Dermis blood vessel endothelial cell (primary cell): ENCODE data around the gene ANKRD13D. TPM values are rescaled to one million over a fixed set of nuclear protein-coding genes. Genes with fewer than 3 reads are reported as not detected.
A peak's percentile ranks its signal among the peaks of the same experiment; 100 is the strongest.

Experiments
- DNase-seq: peaks from one replicate; pipeline ENCODE4 v3.0.0; 2010
- total RNA-seq: library from RNA; depleted of rRNA; stranded (reverse); fragments of >200 nt; gene quantifications from 2 replicates; pipeline ENCODE4 v1.2.3, GENCODE V29; 2014

Gene ANKRD13D
- total RNA-seq, 1 donor from 2014 or later = 32.3 TPM

GRCh38 chr11:67261946-67262681 lies 27.0 kb upstream of the ANKRD13D start:
- DNase-seq = no peak

DNA sequence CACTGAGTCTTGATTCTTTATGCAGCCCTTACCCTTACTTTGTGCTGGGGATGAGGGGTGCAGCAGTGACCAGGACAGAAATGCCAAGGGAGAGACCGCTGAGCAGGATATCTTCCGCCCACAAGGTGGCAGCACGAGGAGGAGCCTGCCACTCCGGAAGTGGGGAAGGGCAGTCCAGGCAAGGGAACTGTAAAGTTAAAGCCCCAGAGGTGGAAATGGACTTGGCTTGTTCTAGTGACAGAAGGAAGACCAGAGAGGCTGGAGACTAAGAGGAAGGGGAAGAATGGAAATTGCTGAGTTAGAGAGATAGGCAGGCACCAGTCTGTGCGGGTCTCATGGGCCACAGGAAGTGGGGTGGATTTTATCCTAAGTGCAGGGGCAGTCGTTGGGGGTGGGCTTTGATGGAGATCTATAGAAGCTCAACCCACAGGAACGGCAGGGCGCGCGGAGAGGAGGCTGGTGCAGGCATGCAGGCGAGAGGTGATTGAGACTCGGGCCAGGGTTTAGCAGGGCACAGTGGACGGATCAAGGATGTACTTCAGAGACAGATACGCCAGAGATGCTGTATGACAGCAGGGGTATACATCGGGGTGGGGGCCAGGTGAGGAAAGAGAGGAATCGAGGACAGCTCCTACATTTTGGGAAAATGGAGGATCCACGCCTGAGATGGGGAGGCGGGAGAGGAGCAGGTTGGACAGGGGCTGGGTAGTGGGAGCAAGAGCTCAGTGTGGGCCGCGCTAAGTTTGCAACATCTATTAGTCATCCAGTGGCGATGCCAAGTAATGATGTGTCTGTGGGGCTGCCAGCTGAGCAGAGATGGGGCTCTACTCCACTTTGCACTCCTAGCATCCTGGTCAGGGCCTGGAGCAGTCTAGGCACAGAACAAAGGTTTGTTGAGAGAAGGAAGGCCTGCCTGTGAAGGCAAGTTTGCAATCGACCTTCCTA lies 26.1 kb upstream of the ANKRD13D start:
- peak; percentile 83 for DNase-seq

- DNase-seq = no peak
Observed at GRCh38 chr11:67264260-67264659, 24.8 kb upstream of the ANKRD13D start.

- DNase-seq = no peak
Observed at GRCh38 chr11:67264877-67265632, 24.0 kb upstream of the ANKRD13D start.

GRCh38 chr11:67265633-67266448 lies 23.3 kb upstream of the ANKRD13D start:
- peak; percentile 77 for DNase-seq

- DNase-seq = peak; percentile 64
Observed at GRCh38 chr11:67266449-67267187, 22.5 kb upstream of the ANKRD13D start, which contains the start of gene GRK2. Gene GRK2 (plus strand): TSS chr11:67266473. CDS start chr11:67266700, 227 bp downstream.

GRCh38 chr11:67267188-67268080 lies 21.7 kb upstream of the ANKRD13D start:
- DNase-seq = no peak

GRCh38 chr11:67268081-67268961 lies 20.8 kb upstream of the ANKRD13D start:
- no peak for DNase-seq

DNA sequence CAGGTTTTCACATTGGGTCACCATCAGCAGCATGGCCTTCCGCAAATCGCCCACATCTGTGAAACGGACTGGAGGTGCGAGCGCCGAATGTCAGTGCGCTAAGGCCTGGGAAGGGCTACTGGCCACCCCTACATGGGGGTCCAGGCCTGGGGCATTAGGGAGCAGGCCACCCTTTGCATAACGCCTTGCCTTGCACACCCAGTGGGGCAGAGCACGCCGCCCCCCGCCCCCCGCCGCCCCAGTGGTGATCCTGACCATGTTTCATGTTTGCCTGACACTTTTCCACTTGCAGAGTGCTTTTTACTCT lies 20.2 kb upstream of the ANKRD13D start:
- no peak for DNase-seq

GRCh38 chr11:67269401-67270255 lies 19.5 kb upstream of the ANKRD13D start:
- no peak for DNase-seq

DNA sequence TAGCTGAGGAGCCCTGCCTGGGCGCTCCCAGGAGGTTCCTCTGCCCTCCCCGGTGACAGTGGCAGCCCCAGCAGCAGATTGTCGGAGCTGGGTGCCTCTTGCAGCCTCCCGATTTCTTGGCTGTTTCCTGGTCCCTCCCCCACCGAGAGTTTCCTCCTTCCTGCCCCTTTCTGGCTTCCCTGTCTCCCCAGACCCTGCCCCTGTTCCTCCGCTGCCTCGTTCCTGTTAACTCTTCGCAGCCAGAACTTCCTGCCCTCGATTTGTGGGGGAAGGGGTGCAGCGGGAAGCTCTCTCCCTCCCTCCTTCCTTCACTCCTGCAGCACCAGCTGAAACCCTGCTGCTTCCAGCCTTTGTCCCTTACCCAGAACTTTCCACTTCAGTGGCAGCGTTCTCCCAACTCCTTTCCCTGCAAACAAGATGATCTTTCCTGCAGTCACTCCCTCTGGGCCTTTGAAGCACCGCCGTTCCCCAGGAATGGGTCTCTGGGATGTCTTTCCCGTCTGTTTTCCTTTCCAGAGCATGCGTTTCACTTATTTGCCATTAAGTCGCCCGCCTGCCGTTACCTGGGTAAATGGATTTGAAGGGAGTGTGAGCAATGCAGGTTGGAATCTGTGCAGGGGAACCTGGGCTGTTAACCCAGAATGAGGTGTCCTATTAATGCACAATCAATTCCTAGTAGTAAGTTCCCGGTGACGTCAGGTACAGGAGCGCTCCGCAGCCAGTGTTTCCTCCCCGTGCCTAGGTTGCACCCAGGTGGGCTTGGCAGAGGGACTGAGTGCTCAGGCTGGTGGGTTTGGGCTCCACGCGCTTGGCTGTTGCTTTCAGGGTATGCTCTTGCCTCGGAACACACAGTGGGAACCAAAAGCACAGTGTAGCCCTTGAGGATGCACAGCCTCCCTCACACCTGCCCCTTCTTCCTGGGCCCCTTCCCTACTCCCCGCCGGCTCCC lies 18.6 kb upstream of the ANKRD13D start:
- DNase-seq = peak; percentile 28

DNA sequence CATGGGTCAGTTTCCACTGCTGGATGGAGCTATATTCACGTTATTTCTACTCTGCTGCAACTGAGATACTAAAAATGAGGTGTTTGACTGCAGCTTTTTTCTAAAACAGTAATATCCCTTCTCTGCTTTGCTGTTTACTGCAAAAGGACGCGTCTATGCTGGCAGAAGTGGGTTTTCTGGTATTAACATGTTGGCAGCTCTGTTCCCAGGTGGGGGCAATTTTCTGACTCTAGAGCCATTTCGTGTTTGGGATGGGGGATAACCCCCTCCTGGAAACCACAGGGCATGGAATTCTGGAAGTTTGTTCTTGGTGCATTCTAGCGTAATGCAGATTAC lies 17.9 kb upstream of the ANKRD13D start:
- no peak for DNase-seq

- DNase-seq = no peak
Observed at GRCh38 chr11:67271541-67272284, 17.4 kb upstream of the ANKRD13D start.

GRCh38 chr11:67272327-67273259 lies 16.5 kb upstream of the ANKRD13D start:
- DNase-seq = no peak
